Measurements from ENCODE around the gene NLRP13. TPM values are rescaled to one million over a fixed set of nuclear protein-coding genes. Genes with fewer than 3 reads are reported as not detected.

Gene NLRP13
- polyA plus RNA-seq, 1 of the 3 experiments (the other 2 are of a cell fraction), result not detected

DNA sequence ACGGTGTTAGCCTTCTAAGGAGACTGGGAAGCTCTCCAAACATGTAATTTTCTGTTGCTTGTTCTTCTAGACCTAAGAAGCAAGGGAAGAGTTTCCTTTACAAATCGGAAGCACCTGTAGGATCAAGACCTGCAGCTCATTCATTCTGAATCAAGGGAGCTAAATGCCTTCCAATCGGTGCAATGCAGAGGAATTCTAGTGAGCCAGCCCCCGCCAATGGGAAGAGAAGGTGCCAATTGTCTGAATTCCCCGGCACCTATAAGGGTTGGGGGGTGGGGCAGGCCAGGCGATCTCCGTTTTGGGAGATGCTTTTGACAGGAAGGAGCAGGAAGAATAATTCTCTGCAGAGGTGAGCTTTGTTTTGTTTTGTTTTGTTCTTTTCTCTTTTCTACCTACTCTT is 7.1 kb upstream of the NLRP13 start:
- 9% methylated on average over 7 of the region's 7 CpGs for WGBS (ENCODE audit: low lambda C conversion rate)
- H3K79me2 ChIP-seq (ENCODE audit: insufficient read depth), result no peaks in the 10 kb centered on the region
- H3K27ac ChIP-seq (ENCODE audit: low read depth in 2 of 2, low read length in 1 of 2), result no peak overlapping the region
- H3K9me2 ChIP-seq, result no peaks in the 10 kb centered on the region
- no peaks in the 10 kb centered on the region for H3F3A ChIP-seq (replicated peaks; ENCODE audit: insufficient read depth)
- H2AFZ ChIP-seq (ENCODE audit: low read depth), result no peak overlapping the region
- POLR2A ChIA-PET, result no interaction called here
- H3K9me3 ChIP-seq, result no peaks in the 10 kb centered on the region
- H3K4me2 ChIP-seq, result no peak overlapping the region
- CTCF ChIA-PET, result interaction anchor here (1.0 kb wide), 1 partner anchor 10 kb away, joined by 3 read pairs; no protein-coding TSS in a partner anchor
- no peak for DNase-seq
- peaks cover 52% of the 10 kb centered on the region for H3K27me3 ChIP-seq (ENCODE audit: insufficient read depth)
- TF ChIP-seq RCOR1 (IDR thresholded peaks at IDR 0.05; ENCODE audit: low read length), result no peak
- no peak for TF ChIP-seq NFIC (IDR thresholded peaks at IDR 0.05; ENCODE audit: borderline replicate concordance)
- no peak for TF ChIP-seq RAD21 (IDR thresholded peaks at IDR 0.05; ENCODE audit: low read length)
- no peak for TF ChIP-seq GATA2 (CRISPR knock-in tag; IDR thresholded peaks at IDR 0.05)
- no peak for TF ChIP-seq FOXJ3 (CRISPR knock-in tag; IDR thresholded peaks at IDR 0.05)
- no peak overlapping the region for H3K4me3 ChIP-seq (ENCODE audit: low read depth in 2 of 2, low read length in 1 of 2)
- H4K20me1 ChIP-seq (ENCODE audit: insufficient read depth), result no peaks in the 10 kb centered on the region
- H3K4me1 ChIP-seq (ENCODE audit: control insufficient read depth in 1 of 2, insufficient read depth in 2 of 2, low read depth in 1 of 2, low read length in 1 of 2), result no peaks in the 10 kb centered on the region
- no peaks in the 10 kb centered on the region for H3K36me3 ChIP-seq (replicated peaks in 1 of 2; ENCODE audit: control insufficient read depth in 1 of 2, insufficient read depth in 2 of 2, low read length in 1 of 2)
- no peak overlapping the region for H3K9ac ChIP-seq

DNA sequence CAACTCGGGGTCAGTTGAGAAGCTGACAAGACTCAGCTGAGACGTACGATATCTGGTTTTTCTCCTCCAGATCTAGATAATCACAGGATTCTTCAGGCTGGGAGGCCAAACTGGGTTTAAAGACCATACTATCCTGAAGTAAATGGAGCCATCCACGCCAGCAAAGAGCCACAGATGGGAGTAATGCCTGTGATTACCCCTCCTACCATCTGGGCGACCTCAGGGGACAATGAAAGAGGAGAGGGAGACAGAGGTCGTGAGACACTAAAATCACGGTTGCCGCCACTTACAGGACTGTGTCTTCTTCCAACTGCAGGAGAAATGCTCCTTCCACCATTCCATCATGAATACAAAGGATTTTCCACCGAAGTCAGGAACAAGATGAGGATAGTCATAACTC is 3.1 kb upstream of the NLRP13 start:
- CTCF ChIA-PET, result no interaction called here

More for the DNA sequence above, 3.1 kb upstream of the NLRP13 start:
- no peaks in the 10 kb centered on the region for H3K79me2 ChIP-seq (ENCODE audit: insufficient read depth)
- 9% methylated on average over 9 of the region's 9 CpGs for WGBS (ENCODE audit: low lambda C conversion rate)
- H4K20me1 ChIP-seq (ENCODE audit: insufficient read depth), result no peaks in the 10 kb centered on the region
- H3K27ac ChIP-seq (ENCODE audit: low read depth in 2 of 2, low read length in 1 of 2), result no peak overlapping the region
- H2AFZ ChIP-seq (ENCODE audit: low read depth), result no peak overlapping the region
- POLR2A ChIA-PET, result no interaction called here
- no peaks in the 10 kb centered on the region for H3K36me3 ChIP-seq (replicated peaks in 1 of 2; ENCODE audit: control insufficient read depth in 1 of 2, insufficient read depth in 2 of 2, low read length in 1 of 2)
- H3F3A ChIP-seq (replicated peaks; ENCODE audit: insufficient read depth), result no peaks in the 10 kb centered on the region
- no peaks in the 10 kb centered on the region for H3K9me3 ChIP-seq
- TF ChIP-seq TEAD4 (IDR thresholded peaks at IDR 0.05; ENCODE audit: borderline replicate concordance, insufficient read depth), result no peak
- TF ChIP-seq MXI1 (IDR thresholded peaks at IDR 0.05; ENCODE audit: low read depth, low read length), result no peak
- TF ChIP-seq, protein P1, sequence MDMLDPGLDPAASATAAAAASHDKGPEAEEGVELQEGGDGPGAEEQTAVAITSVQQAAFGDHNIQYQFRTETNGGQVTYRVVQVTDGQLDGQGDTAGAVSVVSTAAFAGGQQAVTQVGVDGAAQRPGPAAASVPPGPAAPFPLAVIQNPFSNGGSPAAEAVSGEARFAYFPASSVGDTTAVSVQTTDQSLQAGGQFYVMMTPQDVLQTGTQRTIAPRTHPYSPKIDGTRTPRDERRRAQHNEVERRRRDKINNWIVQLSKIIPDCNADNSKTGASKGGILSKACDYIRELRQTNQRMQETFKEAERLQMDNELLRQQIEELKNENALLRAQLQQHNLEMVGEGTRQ (IDR thresholded peaks at IDR 0.05; ENCODE audit: borderline replicate concordance, low read depth, low read length), result no peak
- TF ChIP-seq POLR2AphosphoS5 (IDR thresholded peaks at IDR 0.05; ENCODE audit: low read depth, low read length), result no peak
- no peak for TF ChIP-seq EP300 (IDR thresholded peaks at IDR 0.05; ENCODE audit: borderline replicate concordance in 1 of 2, low read depth in 1 of 2, low read length in 1 of 2)
- TF ChIP-seq FOSL2 (IDR thresholded peaks at IDR 0.05; ENCODE audit: borderline replicate concordance, low read depth), result no peak
- no peak for TF ChIP-seq RXRA (IDR thresholded peaks at IDR 0.05; ENCODE audit: borderline replicate concordance, low read depth)
- no peak for TF ChIP-seq RAD21 (IDR thresholded peaks at IDR 0.05; ENCODE audit: low read length)
- no peak for TF ChIP-seq GATA2 (CRISPR knock-in tag; IDR thresholded peaks at IDR 0.05)
- TF ChIP-seq, protein P2, sequence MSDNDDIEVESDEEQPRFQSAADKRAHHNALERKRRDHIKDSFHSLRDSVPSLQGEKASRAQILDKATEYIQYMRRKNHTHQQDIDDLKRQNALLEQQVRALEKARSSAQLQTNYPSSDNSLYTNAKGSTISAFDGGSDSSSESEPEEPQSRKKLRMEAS (IDR thresholded peaks at IDR 0.05; ENCODE audit: low read depth), result no peak
- no peak for TF ChIP-seq JUND (IDR thresholded peaks at IDR 0.05)
- TF ChIP-seq, protein P3, sequence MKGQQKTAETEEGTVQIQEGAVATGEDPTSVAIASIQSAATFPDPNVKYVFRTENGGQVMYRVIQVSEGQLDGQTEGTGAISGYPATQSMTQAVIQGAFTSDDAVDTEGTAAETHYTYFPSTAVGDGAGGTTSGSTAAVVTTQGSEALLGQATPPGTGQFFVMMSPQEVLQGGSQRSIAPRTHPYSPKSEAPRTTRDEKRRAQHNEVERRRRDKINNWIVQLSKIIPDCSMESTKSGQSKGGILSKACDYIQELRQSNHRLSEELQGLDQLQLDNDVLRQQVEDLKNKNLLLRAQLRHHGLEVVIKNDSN (IDR thresholded peaks at IDR 0.05; ENCODE audit: borderline replicate concordance, low read depth), result no peak
- TF ChIP-seq FOXJ3 (CRISPR knock-in tag; IDR thresholded peaks at IDR 0.05), result no peak
- TF ChIP-seq, protein P4, sequence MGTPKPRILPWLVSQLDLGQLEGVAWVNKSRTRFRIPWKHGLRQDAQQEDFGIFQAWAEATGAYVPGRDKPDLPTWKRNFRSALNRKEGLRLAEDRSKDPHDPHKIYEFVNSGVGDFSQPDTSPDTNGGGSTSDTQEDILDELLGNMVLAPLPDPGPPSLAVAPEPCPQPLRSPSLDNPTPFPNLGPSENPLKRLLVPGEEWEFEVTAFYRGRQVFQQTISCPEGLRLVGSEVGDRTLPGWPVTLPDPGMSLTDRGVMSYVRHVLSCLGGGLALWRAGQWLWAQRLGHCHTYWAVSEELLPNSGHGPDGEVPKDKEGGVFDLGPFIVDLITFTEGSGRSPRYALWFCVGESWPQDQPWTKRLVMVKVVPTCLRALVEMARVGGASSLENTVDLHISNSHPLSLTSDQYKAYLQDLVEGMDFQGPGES (IDR thresholded peaks at IDR 0.05; ENCODE audit: low read depth, low read length), result no peak
- DNase-seq, result no peak
- no peaks in the 10 kb centered on the region for H3K9me2 ChIP-seq
- H3K9ac ChIP-seq, result no peak overlapping the region
- H3K4me3 ChIP-seq (ENCODE audit: low read depth in 2 of 2, low read length in 1 of 2), result no peak overlapping the region
- H3K27me3 ChIP-seq (ENCODE audit: insufficient read depth), result peaks cover 58% of the 10 kb centered on the region
- H3K4me2 ChIP-seq, result no peak overlapping the region
- H3K4me1 ChIP-seq (ENCODE audit: control insufficient read depth in 1 of 2, insufficient read depth in 2 of 2, low read depth in 1 of 2, low read length in 1 of 2), result no peaks in the 10 kb centered on the region

All from SK-N-SH (cell line).